IMR-90 (cell line): ENCODE measurements around the gene EIF2S2.
"Not testable (repeated sequence)": the region's sequence is repeated elsewhere in the genome, so short reads cannot be mapped to it uniquely, and the experiment has no call there.

ENCODE experiments used
- CTCF ChIP-seq: conservative IDR thresholded peaks from 2 replicates; pipeline ENCODE4 v1.5.1; 2012; ENCODE audit warnings: mild to moderate bottlenecking, low read depth, low read length, improper control_type of control experiment
- MAZ ChIP-seq: IDR thresholded peaks from 2 replicates; pipeline ENCODE4 v1.6.1; 2012; ENCODE audit warnings: low read depth, mild to moderate bottlenecking, low read length, improper control_type of control experiment, moderate library complexity, borderline replicate concordance
- MXI1 ChIP-seq: IDR thresholded peaks from 2 replicates; pipeline ENCODE4 v1.6.1; 2012; ENCODE audit warnings: low read depth, mild to moderate bottlenecking, low read length, moderate library complexity, borderline replicate concordance
- POLR2A ChIP-seq: IDR thresholded peaks from 2 replicates; pipeline ENCODE4 v1.6.1; 2012; ENCODE audit warnings: mild to moderate bottlenecking, low read depth, low read length
- TF ChIP-seq, protein P1 (sequence below): fragments of 150-350 bp; IDR thresholded peaks from 2 replicates; pipeline ENCODE4 v1.6.1; 2017; ENCODE audit warnings: mild to moderate bottlenecking, antibody characterized with exemption, low read length, low read depth

- TF ChIP-seq CTCF, MXI1, POLR2A, MAZ: not testable (repeated sequence)
- TF ChIP-seq, protein P1, sequence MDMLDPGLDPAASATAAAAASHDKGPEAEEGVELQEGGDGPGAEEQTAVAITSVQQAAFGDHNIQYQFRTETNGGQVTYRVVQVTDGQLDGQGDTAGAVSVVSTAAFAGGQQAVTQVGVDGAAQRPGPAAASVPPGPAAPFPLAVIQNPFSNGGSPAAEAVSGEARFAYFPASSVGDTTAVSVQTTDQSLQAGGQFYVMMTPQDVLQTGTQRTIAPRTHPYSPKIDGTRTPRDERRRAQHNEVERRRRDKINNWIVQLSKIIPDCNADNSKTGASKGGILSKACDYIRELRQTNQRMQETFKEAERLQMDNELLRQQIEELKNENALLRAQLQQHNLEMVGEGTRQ: not testable (repeated sequence)
Observed at GRCh38 chr20:34132943-34133342, 20.9 kb upstream of the EIF2S2 start.
